HCT116 (cell line): Measurements from ENCODE around the gene ELOVL3. TPM values are rescaled to one million over a fixed set of nuclear protein-coding genes. Genes with fewer than 3 reads are reported as not detected.

Source experiments
- ATAC-seq: fragments of 200-7000 bp; cut with Tn5 transposase; 2 replicates; pipeline ENCODE4 v1.9.1; 2020; ENCODE audit warnings: mild to moderate bottlenecking, moderate library complexity
- BruUV-seq: library from RNA; stranded (reverse); fragments of 400-500 nt; replicated peaks from 2 replicates; lab custom pipeline; 2021; lab: Mats Ljungman, UMichigan
- CTCF ChIA-PET: fragments of 300-600 bp; sonication (Branson Sonifier 250); formaldehyde crosslinking; loops from one replicate; lab custom pipeline; 2021; ENCODE audit warnings: antibody characterized with exemption; lab: Charles Lee
- POLR2A ChIA-PET: fragments of 300-600, 350-600 bp; sonication (Branson Sonifier 250); formaldehyde crosslinking; loops from one replicate; lab custom pipeline; 2021; ENCODE audit warnings: antibody characterized with exemption; lab: Charles Lee
- RAD21 ChIA-PET, 2 experiments: fragments of 300-600 bp; sonication (Branson Sonifier 250); formaldehyde crosslinking; loops; one replicate each; lab custom pipeline; 2023; ENCODE audit warnings: low total read pairs in 2 of 2; ENCODE audit not compliant: uncharacterized antibody in 2 of 2, unreplicated experiment in 2 of 2, low non-redundant PET in 1 of 2; lab: Charles Lee
- DNase-seq: peaks from one replicate; pipeline ENCODE4 v3.0.0-alpha.2; 2010; ENCODE audit warnings: low read depth, low spot score
- H2AFZ ChIP-seq: fragments of 200-600 bp; shearing (Covaris generic), sonication (generic); 2 replicates; pipeline ENCODE4 v1.6.1; 2017; ENCODE audit warnings: low read depth, mixed run types, mixed read lengths, antibody characterized with exemption, low read length; ENCODE audit not compliant: poor library complexity, severe bottlenecking
- H3K27ac ChIP-seq: 2 replicates; pipeline ENCODE4 v1.5.1; 2012; ENCODE audit warnings: low read depth, low read length
- H3K27me3 ChIP-seq: fragments of 200-600 bp; sonication (generic); 2 replicates; pipeline ENCODE4 v1.6.1; 2016; ENCODE audit warnings: mixed run types, low read length, mixed read lengths; ENCODE audit not compliant: insufficient read depth
- H3K36me3 ChIP-seq, 2 experiments: fragments of 200-500 bp in 1 of 2; fragments of 200-600 bp in 1 of 2; sonication (Bioruptor generic) in 1 of 2; sonication (generic) in 1 of 2; 2 replicates each; pipeline versions ENCODE4 v1.5.1 to v1.6.1; 2014 to 2016; ENCODE audit warnings: low read length in 2 of 2, inconsistent platforms in 1 of 2, mixed read lengths in 1 of 2, mixed run types in 1 of 2; ENCODE audit not compliant: insufficient read depth in 2 of 2, control insufficient read depth in 1 of 2
- H3K4me1 ChIP-seq, 2 experiments: fragments of 200-600 bp in 1 of 2; sonication (generic) in 1 of 2; 2 replicates each; pipeline versions ENCODE4 v1.5.1 to v1.6.1; 2012 to 2017; ENCODE audit warnings: low read length in 2 of 2, inconsistent platforms in 1 of 2, mild to moderate bottlenecking in 1 of 2, mixed read lengths in 1 of 2, mixed run types in 1 of 2, moderate library complexity in 1 of 2; ENCODE audit not compliant: insufficient read depth in 2 of 2, control insufficient read depth in 1 of 2
- H3K4me2 ChIP-seq: fragments of 200-600 bp; sonication (generic); 2 replicates; pipeline ENCODE4 v1.6.1; 2017; ENCODE audit warnings: mixed run types, low read length, mixed read lengths
- H3K4me3 ChIP-seq, 2 experiments: fragments of 200-600 bp in 1 of 2; sonication (generic) in 1 of 2; replicated peaks in 1 of 2; 2 replicates each; pipeline ENCODE4 v1.5.1; 2011 to 2016; ENCODE audit warnings: low read length in 2 of 2, control low read depth in 1 of 2, low read depth in 1 of 2, mild to moderate bottlenecking in 1 of 2, mixed read lengths in 1 of 2, mixed run types in 1 of 2
- H3K79me2 ChIP-seq: fragments of 200-600 bp; sonication (generic); 2 replicates; pipeline ENCODE4 v1.6.1; 2017; ENCODE audit warnings: mild to moderate bottlenecking, mixed run types, low read length, moderate library complexity, mixed read lengths; ENCODE audit not compliant: insufficient read depth
- H3K9ac ChIP-seq: fragments of 200-600 bp; sonication (generic); 2 replicates; pipeline ENCODE4 v1.6.1; 2016; ENCODE audit warnings: low read length, mixed read lengths
- H3K9me2 ChIP-seq: fragments of 200-600 bp; sonication (generic), shearing (Covaris generic); 2 replicates; pipeline ENCODE4 v1.6.1; 2017; ENCODE audit warnings: mixed run types, mild to moderate bottlenecking, moderate library complexity; ENCODE audit not compliant: insufficient read depth
- H3K9me3 ChIP-seq, 2 experiments: fragments of 200-500 bp in 1 of 2; fragments of 200-600 bp in 1 of 2; sonication (Bioruptor generic) in 1 of 2; sonication (generic) in 1 of 2; 2 replicates each; pipeline ENCODE4 v1.6.1; 2014 to 2017; ENCODE audit warnings: low read length in 2 of 2, mixed read lengths in 2 of 2, inconsistent platforms in 1 of 2, low read depth in 1 of 2, mild to moderate bottlenecking in 1 of 2, mixed run types in 1 of 2, moderate library complexity in 1 of 2; ENCODE audit not compliant: control insufficient read depth in 1 of 2, insufficient read depth in 1 of 2
- H4K20me1 ChIP-seq: fragments of 200-600 bp; sonication (generic), shearing (Covaris generic); 2 replicates; pipeline ENCODE4 v1.6.1; 2017; ENCODE audit warnings: mixed run types, mild to moderate bottlenecking, moderate library complexity; ENCODE audit not compliant: insufficient read depth
- CBX3 ChIP-seq: IDR thresholded peaks from 2 replicates; pipeline ENCODE4 v1.6.1; 2012; ENCODE audit warnings: low read depth
- CEBPB ChIP-seq: IDR thresholded peaks from 2 replicates; pipeline ENCODE4 v1.6.1; 2012; ENCODE audit warnings: low read depth
- EGR1 ChIP-seq: IDR thresholded peaks from 2 replicates; pipeline ENCODE4 v1.6.1; 2012; ENCODE audit warnings: low read depth
- ELF1 ChIP-seq: IDR thresholded peaks from 2 replicates; pipeline ENCODE4 v1.6.1; 2012; ENCODE audit warnings: low read depth, borderline replicate concordance
- EZH2 ChIP-seq: fragments of 200-600 bp; sonication (generic); IDR thresholded peaks from 2 replicates; pipeline ENCODE4 v1.6.1; 2017; ENCODE audit warnings: antibody characterized with exemption, mixed run types
- EZH2phosphoT487 ChIP-seq: fragments of 200-600 bp; IDR thresholded peaks from 2 replicates; pipeline ENCODE4 v1.6.1; 2018; ENCODE audit warnings: antibody characterized with exemption, borderline replicate concordance
- FOSL1 ChIP-seq: IDR thresholded peaks from 2 replicates; pipeline ENCODE4 v1.6.1; 2012; ENCODE audit warnings: low read depth
- MAX ChIP-seq: IDR thresholded peaks from 2 replicates; pipeline ENCODE4 v1.6.1; 2012
- POLR2A ChIP-seq: IDR thresholded peaks from 2 replicates; pipeline ENCODE4 v1.7.0; 2011; ENCODE audit warnings: borderline replicate concordance; ENCODE audit not compliant: insufficient read depth, insufficient read length; ENCODE audit errors: extremely low read depth
- POLR2AphosphoS5 ChIP-seq: IDR thresholded peaks from 2 replicates; pipeline ENCODE4 v1.6.1; 2011; ENCODE audit warnings: mild to moderate bottlenecking, low read depth, low read length, moderate library complexity
- RAD21 ChIP-seq: IDR thresholded peaks from 2 replicates; pipeline ENCODE4 v1.6.1; 2012; ENCODE audit warnings: low read depth, mild to moderate bottlenecking
- REST ChIP-seq: IDR thresholded peaks from 2 replicates; pipeline ENCODE4 v1.6.1; 2012; ENCODE audit warnings: low read depth
- SRF ChIP-seq: IDR thresholded peaks from 2 replicates; pipeline ENCODE4 v1.6.1; 2012; ENCODE audit warnings: low read depth
- TCF7L2 ChIP-seq: IDR thresholded peaks from 2 replicates; pipeline ENCODE4 v1.7.0; 2011; ENCODE audit warnings: borderline replicate concordance, inconsistent platforms; ENCODE audit not compliant: insufficient read depth, insufficient read length; ENCODE audit errors: extremely low read depth
- YY1 ChIP-seq: IDR thresholded peaks from 2 replicates; pipeline ENCODE4 v1.6.1; 2011; ENCODE audit warnings: low read length, low read depth, moderate library complexity, mild to moderate bottlenecking; ENCODE audit not compliant: insufficient replicate concordance; ENCODE audit errors: extremely low read depth
- ZFX ChIP-seq: fragments of 450-650 bp; IDR thresholded peaks from 2 replicates; pipeline ENCODE4 v1.6.1; 2017
- intact Hi-C: fragments of 100-400 bp; cut with micrococcal nuclease; formaldehyde crosslinking; loops from 2 replicates; pipeline ENCODE4 v1.10.0; 2022
- total RNA-seq: library from RNA; stranded (reverse); gene quantifications from one replicate; pipeline ENCODE4 v1.2.1, GENCODE V29; 2021; ENCODE audit not compliant: unreplicated experiment
- TF ChIP-seq, protein P1 (sequence below), 3 experiments: fragments of 200-600 bp in 1 of 3; sonication (generic) in 1 of 3; IDR thresholded peaks in 2 of 3; conservative IDR thresholded peaks in 1 of 3; 2 replicates each; pipeline ENCODE4 v1.5.1; 2012 to 2017; ENCODE audit warnings: low read depth in 2 of 3, low read length in 2 of 3, antibody characterized with exemption in 1 of 3, borderline replicate concordance in 1 of 3, control low read depth in 1 of 3, mild to moderate bottlenecking in 1 of 3, mixed read lengths in 1 of 3, mixed run types in 1 of 3, moderate library complexity in 1 of 3; ENCODE audit not compliant: insufficient read depth in 1 of 3
- TF ChIP-seq, protein P2 (sequence below): IDR thresholded peaks from 2 replicates; pipeline ENCODE4 v1.6.1; 2011; ENCODE audit warnings: mild to moderate bottlenecking, low read length, moderate library complexity; ENCODE audit not compliant: insufficient replicate concordance; ENCODE audit errors: extremely low read depth

Gene ELOVL3
- total RNA-seq, 1 experiment from 2014 or later, result 5.5 TPM

DNA sequence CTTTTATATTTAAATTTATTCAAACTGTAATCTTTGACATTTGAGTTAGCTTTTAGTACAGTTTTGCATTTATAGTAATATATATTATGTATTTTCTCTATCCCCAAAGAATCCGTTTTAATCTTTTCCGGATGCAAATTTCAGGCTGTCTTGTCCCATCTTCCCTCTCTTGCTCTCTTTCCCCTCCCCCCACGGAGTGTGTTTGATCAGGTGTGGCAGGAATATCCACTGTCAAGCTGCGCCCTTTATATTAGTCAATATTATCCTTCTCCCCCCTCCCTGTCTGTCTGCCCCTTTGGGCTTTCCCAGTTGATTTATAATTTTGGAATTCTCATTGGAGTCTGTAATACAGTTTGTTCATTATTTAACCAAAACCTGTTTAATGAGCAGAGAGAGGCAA, 38.3 kb downstream of the ELOVL3 start:
- H2AFZ ChIP-seq, result no peak overlapping the region
- no peaks in the 10 kb centered on the region for H3K27me3 ChIP-seq
- TF ChIP-seq ELF1, result no peak
- no peak for TF ChIP-seq RAD21
- no peak for TF ChIP-seq TCF7L2
- TF ChIP-seq CBX3, result no peak
- no peak for TF ChIP-seq ZFX
- no peak for TF ChIP-seq EZH2phosphoT487
- TF ChIP-seq, protein P1, sequence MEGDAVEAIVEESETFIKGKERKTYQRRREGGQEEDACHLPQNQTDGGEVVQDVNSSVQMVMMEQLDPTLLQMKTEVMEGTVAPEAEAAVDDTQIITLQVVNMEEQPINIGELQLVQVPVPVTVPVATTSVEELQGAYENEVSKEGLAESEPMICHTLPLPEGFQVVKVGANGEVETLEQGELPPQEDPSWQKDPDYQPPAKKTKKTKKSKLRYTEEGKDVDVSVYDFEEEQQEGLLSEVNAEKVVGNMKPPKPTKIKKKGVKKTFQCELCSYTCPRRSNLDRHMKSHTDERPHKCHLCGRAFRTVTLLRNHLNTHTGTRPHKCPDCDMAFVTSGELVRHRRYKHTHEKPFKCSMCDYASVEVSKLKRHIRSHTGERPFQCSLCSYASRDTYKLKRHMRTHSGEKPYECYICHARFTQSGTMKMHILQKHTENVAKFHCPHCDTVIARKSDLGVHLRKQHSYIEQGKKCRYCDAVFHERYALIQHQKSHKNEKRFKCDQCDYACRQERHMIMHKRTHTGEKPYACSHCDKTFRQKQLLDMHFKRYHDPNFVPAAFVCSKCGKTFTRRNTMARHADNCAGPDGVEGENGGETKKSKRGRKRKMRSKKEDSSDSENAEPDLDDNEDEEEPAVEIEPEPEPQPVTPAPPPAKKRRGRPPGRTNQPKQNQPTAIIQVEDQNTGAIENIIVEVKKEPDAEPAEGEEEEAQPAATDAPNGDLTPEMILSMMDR (IDR thresholded peaks at IDR 0.05 in 2 of 3, conservative IDR thresholded peaks at IDR 0.05 in 1 of 3; ENCODE audit: borderline replicate concordance in 1 of 3, insufficient read depth in 1 of 3, low read depth in 2 of 3, low read length in 2 of 3), result no peak
- no peak for TF ChIP-seq REST
- no peak for TF ChIP-seq EZH2
- TF ChIP-seq FOSL1, result no peak
- no peak for TF ChIP-seq POLR2A
- TF ChIP-seq YY1, result no peak
- TF ChIP-seq CEBPB, result no peak
- TF ChIP-seq, protein P2, sequence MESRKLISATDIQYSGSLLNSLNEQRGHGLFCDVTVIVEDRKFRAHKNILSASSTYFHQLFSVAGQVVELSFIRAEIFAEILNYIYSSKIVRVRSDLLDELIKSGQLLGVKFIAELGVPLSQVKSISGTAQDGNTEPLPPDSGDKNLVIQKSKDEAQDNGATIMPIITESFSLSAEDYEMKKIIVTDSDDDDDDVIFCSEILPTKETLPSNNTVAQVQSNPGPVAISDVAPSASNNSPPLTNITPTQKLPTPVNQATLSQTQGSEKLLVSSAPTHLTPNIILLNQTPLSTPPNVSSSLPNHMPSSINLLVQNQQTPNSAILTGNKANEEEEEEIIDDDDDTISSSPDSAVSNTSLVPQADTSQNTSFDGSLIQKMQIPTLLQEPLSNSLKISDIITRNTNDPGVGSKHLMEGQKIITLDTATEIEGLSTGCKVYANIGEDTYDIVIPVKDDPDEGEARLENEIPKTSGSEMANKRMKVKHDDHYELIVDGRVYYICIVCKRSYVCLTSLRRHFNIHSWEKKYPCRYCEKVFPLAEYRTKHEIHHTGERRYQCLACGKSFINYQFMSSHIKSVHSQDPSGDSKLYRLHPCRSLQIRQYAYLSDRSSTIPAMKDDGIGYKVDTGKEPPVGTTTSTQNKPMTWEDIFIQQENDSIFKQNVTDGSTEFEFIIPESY, result no peak
- no peak for TF ChIP-seq POLR2AphosphoS5
- no peak for TF ChIP-seq SRF
- no peak for TF ChIP-seq MAX
- no peak for TF ChIP-seq EGR1
- peaks cover 17 to 20% of the 10 kb centered on the region in 2 experiments for H3K36me3 ChIP-seq
- H3K27ac ChIP-seq, result no peak overlapping the region
- no peaks in the 10 kb centered on the region for H3K9me3 ChIP-seq
- BruUV-seq, result no TSS peak
- H3K4me1 ChIP-seq, result no peaks in the 10 kb centered on the region
- POLR2A ChIA-PET, result interaction anchor here (0.5 kb wide), 1 partner anchor 28 kb away, joined by 3 read pairs; no protein-coding TSS in a partner anchor
- H3K79me2 ChIP-seq, result peaks cover 53% of the 10 kb centered on the region
- intact Hi-C loops, result no loop called here
- no peaks in the 10 kb centered on the region for H3K9me2 ChIP-seq
- DNase-seq, result no peak
- RAD21 ChIA-PET, result no interaction called here
- peaks cover 5% of the 10 kb centered on the region; the same call in 1 of the 2 replicates for H4K20me1 ChIP-seq
- CTCF ChIA-PET, result no interaction called here
- ATAC-seq, result no peak
- H3K4me3 ChIP-seq, result no peak overlapping the region
- H3K9ac ChIP-seq, result no peak overlapping the region
- no peak overlapping the region for H3K4me2 ChIP-seq
